Measurements from ENCODE around the gene APOBR. TPM values are rescaled to one million over a fixed set of nuclear protein-coding genes. Genes with fewer than 3 reads are reported as not detected.
"Not testable (repeated sequence)": the region's sequence is repeated elsewhere in the genome, so short reads cannot be mapped to it uniquely, and the experiment has no call there.

The APOBR gene
- total and polyA plus RNA-seq, 3 donors from 2014 or later, result 2.1 to 3.1 (median 2.9) TPM

DNA sequence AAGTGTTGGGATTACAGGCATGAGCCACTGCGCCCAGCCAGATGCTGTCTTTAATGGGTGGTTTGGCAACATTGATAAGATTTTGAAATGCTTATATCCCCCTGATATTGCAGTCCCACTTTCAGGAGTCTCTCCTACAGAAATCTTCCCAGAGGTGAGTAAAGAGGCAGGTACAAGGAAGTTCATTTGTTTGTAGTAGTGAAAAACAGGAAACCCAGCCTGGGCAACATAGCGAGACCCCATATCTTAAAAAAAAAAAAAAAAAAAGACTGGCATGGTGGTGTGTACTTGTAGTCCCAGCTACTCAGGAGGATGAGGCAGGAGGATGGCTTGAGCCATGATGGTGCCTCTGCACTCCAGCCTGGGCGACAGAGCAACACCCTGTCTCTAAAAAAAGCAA is 50.6 kb downstream of the APOBR start:
- no peak for TF ChIP-seq POLR2A (IDR thresholded peaks at IDR 0.05)
- TF ChIP-seq, protein P1, sequence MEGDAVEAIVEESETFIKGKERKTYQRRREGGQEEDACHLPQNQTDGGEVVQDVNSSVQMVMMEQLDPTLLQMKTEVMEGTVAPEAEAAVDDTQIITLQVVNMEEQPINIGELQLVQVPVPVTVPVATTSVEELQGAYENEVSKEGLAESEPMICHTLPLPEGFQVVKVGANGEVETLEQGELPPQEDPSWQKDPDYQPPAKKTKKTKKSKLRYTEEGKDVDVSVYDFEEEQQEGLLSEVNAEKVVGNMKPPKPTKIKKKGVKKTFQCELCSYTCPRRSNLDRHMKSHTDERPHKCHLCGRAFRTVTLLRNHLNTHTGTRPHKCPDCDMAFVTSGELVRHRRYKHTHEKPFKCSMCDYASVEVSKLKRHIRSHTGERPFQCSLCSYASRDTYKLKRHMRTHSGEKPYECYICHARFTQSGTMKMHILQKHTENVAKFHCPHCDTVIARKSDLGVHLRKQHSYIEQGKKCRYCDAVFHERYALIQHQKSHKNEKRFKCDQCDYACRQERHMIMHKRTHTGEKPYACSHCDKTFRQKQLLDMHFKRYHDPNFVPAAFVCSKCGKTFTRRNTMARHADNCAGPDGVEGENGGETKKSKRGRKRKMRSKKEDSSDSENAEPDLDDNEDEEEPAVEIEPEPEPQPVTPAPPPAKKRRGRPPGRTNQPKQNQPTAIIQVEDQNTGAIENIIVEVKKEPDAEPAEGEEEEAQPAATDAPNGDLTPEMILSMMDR (IDR thresholded peaks at IDR 0.05), result no peak
- Histone ChIP-seq H3K4me1 (peaks cover 9% of the 10 kb centered on the region), H3K27ac (no peak overlapping the region), H3K4me3 (no peak overlapping the region), H3K27me3 (no peaks in the 10 kb centered on the region), H3K9me3 (no peaks in the 10 kb centered on the region), H3K36me3 (ENCODE audit: low read depth, missing control alignments) (no peaks in the 10 kb centered on the region)
- WGBS, 2 donors, result 77 to 80% methylated on average over 3 of the region's 3 CpGs
- DNase-seq, result no peak
- intact Hi-C loops (cut with DNase I; ENCODE audit: low total_unique reads), result no loop called here

DNA sequence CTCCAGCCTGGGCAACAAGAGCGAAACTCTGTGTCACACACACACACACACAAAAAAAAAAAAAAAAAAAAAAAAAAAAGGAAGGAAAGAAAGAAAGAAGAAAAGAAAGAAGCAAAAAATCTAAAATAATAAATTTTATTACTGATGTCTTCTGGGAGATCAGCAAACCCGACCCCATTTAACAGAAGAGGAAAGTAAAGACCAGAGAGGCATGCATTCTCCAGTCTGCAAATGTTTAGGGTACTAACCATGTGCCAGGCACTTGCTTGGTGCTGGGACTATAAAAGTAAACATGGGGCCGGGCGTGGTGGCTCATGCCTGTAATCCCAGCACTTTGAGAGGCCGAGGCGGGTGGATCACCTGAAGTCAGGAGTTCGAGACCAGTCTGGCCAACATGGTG is 51.5 kb downstream of the APOBR start:
- H3K9me3 ChIP-seq; H3K27me3 ChIP-seq; H3K4me3 ChIP-seq; H3K27ac ChIP-seq; intact Hi-C loops (cut with DNase I; ENCODE audit: low total_unique reads); H3K4me1 ChIP-seq; DNase-seq; H3K36me3 ChIP-seq (ENCODE audit: low read depth, missing control alignments): not testable (repeated sequence)
- WGBS, 2 donors, result 89 to 95% methylated on average over 7 of the region's 7 CpGs

DNA sequence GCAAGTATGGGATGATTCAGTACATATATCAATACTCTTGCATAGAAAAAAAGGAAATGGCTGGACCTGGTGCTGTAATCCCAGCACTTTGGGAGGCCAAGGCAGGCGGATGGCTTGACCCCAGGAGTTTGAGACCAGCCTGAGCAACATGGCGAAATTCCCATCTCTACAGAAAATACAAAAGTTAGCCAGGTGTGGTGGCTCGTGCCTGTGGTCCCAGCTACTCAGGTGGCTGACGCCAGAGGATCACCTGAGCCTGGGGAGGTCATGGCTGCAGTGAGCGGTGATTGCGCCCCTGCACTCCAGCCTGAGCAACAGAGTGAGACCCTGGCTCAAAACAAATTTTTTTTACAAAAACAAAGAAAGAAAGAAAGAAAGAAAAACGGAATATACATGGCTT is 52.2 kb downstream of the APOBR start:
- Histone ChIP-seq H3K36me3 (ENCODE audit: low read depth, missing control alignments) (no peaks in the 10 kb centered on the region), H3K4me1 (peaks cover 9% of the 10 kb centered on the region), H3K27ac (no peak overlapping the region), H3K4me3 (no peak overlapping the region), H3K9me3 (no peaks in the 10 kb centered on the region), H3K27me3 (no peaks in the 10 kb centered on the region)
- TF ChIP-seq, protein P1 (IDR thresholded peaks at IDR 0.05), result no peak
- DNase-seq, result no peak
- 86 to 89% methylated on average over 7 of the region's 7 CpGs for WGBS, 2 donors
- intact Hi-C loops (cut with DNase I; ENCODE audit: low total_unique reads), result no loop called here

DNA sequence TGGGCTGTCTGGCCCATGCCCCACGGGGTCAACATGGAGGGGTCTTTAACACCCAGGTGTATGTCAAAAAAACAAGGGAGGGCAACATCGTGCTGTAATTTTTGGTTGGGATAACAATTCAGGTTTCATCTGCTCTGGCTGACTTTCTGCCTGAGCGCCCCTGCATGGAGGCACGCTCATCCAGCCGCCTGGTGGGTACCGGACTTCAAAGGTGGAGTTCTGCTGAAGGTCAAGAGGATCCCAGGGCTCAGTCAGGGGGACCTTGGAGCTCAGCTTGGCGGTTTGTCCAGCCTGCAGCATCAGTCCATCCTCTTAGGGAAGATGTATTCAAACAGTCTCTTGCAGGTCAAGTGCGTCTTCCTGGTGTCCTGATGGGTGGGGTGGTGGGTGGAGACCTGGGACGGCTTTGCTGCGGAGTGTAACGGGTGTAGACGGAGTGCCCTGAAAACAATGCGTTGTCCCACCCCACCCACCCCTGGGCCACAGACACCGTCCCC is 53.9 kb downstream of the APOBR start:
- Histone ChIP-seq H3K9me3 (no peaks in the 10 kb centered on the region), H3K27me3 (no peaks in the 10 kb centered on the region), H3K27ac (no peak overlapping the region), H3K36me3 (ENCODE audit: low read depth, missing control alignments) (no peaks in the 10 kb centered on the region), H3K4me1 (peaks cover under 1% of the 10 kb centered on the region), H3K4me3 (no peak overlapping the region)
- DNase-seq, result no peak
- WGBS, 2 donors, result 85% methylated on average over 11 to 14 of the region's 14 CpGs
- intact Hi-C loops (cut with DNase I; ENCODE audit: low total_unique reads), result no loop called here
- TF ChIP-seq POLR2A (IDR thresholded peaks at IDR 0.05), result no peak
- TF ChIP-seq, protein P1 (IDR thresholded peaks at IDR 0.05), result no peak

Other genes with a start within 250 kb of the APOBR start
- 1 to 10 TPM; 4.6 to 8.1 TPM for gene SBK1, start 202.1 kb upstream of the APOBR start, total RNA-seq
- 4.1 TPM for gene SBK1, start 202.1 kb upstream of the APOBR start, polyA plus RNA-seq (ENCODE audit: insufficient read depth, low read depth, low replicate concordance)
- 10 to 100 TPM; 16.7 to 36.3 TPM for gene NPIPB6, start 131.1 kb upstream of the APOBR start, total RNA-seq
- 47.5 TPM for gene NPIPB6, start 131.1 kb upstream of the APOBR start, polyA plus RNA-seq (ENCODE audit: insufficient read depth, low read depth, low replicate concordance)
- 100 to 1,000 TPM; 279 to 324 TPM for gene EIF3CL, start 90.8 kb upstream of the APOBR start, total RNA-seq
- 59.6 TPM for gene EIF3CL, start 90.8 kb upstream of the APOBR start, polyA plus RNA-seq (ENCODE audit: insufficient read depth, low read depth, low replicate concordance)
- gene NPIPB7, start 22.3 kb upstream of the APOBR start, total RNA-seq, result 10 to 100 TPM in 1 of 2 donors, 1 to 10 TPM in 1; 2.0 to 10.5 TPM
- gene NPIPB7, start 22.3 kb upstream of the APOBR start, polyA plus RNA-seq (ENCODE audit: insufficient read depth, low read depth, low replicate concordance), result 25.3 TPM
- gene CLN3, start 2.6 kb upstream of the APOBR start, total RNA-seq, result 10 to 100 TPM; 25.4 to 50.2 TPM
- gene CLN3, start 2.6 kb upstream of the APOBR start, polyA plus RNA-seq (ENCODE audit: insufficient read depth, low read depth, low replicate concordance), result 23.3 TPM
- 1 to 10 TPM in 1 of 2 donors, not detected in 1; 1.8 TPM for gene IL27, start 12.2 kb downstream of the APOBR start, total RNA-seq
- gene IL27, start 12.2 kb downstream of the APOBR start, polyA plus RNA-seq (ENCODE audit: insufficient read depth, low read depth, low replicate concordance), result 1.1 TPM
- gene NUPR1, start 44.3 kb downstream of the APOBR start, total RNA-seq, result 10 to 100 TPM; 38.0 to 46.6 TPM
- 159 TPM for gene NUPR1, start 44.3 kb downstream of the APOBR start, polyA plus RNA-seq (ENCODE audit: insufficient read depth, low read depth, low replicate concordance)
- 10 to 100 TPM; 82.3 to 94.5 TPM for gene SGF29, start 59.3 kb downstream of the APOBR start, total RNA-seq
- gene SGF29, start 59.3 kb downstream of the APOBR start, polyA plus RNA-seq (ENCODE audit: insufficient read depth, low read depth, low replicate concordance), result 76.7 TPM
- gene SULT1A2, start 102.4 kb downstream of the APOBR start, total RNA-seq, result 1 to 10 TPM; 1.1 to 2.5 TPM
- 0.96 TPM for gene SULT1A2, start 102.4 kb downstream of the APOBR start, polyA plus RNA-seq (ENCODE audit: insufficient read depth, low read depth, low replicate concordance)
- gene SULT1A1, start 115.4 kb downstream of the APOBR start, total RNA-seq, result 10 to 100 TPM; 34.9 to 42.6 TPM
- 50.9 TPM for gene SULT1A1, start 115.4 kb downstream of the APOBR start, polyA plus RNA-seq (ENCODE audit: insufficient read depth, low read depth, low replicate concordance)
- 10 to 100 TPM in 1 of 2 donors, 1 to 10 TPM in 1; 5.8 to 11.5 TPM for gene NPIPB8, start 143.4 kb downstream of the APOBR start, total RNA-seq
- gene NPIPB8, start 143.4 kb downstream of the APOBR start, polyA plus RNA-seq (ENCODE audit: insufficient read depth, low read depth, low replicate concordance), result 13.5 TPM
- 100 to 1,000 TPM; 497 to 515 TPM for gene EIF3C, start 216.8 kb downstream of the APOBR start, total RNA-seq
- gene EIF3C, start 216.8 kb downstream of the APOBR start, polyA plus RNA-seq (ENCODE audit: insufficient read depth, low read depth, low replicate concordance), result 358 TPM

Measured in testis (tissue), 3 donors.